ENCODE measurements around the gene MAML3. TPM values are rescaled to one million over a fixed set of nuclear protein-coding genes. Genes with fewer than 3 reads are reported as not detected.
A peak's percentile ranks its signal among the peaks of the same experiment; 100 is the strongest.

Gene MAML3
- total RNA-seq, 2 donors from 2014 or later: 11.8 to 14.6 TPM

DNA sequence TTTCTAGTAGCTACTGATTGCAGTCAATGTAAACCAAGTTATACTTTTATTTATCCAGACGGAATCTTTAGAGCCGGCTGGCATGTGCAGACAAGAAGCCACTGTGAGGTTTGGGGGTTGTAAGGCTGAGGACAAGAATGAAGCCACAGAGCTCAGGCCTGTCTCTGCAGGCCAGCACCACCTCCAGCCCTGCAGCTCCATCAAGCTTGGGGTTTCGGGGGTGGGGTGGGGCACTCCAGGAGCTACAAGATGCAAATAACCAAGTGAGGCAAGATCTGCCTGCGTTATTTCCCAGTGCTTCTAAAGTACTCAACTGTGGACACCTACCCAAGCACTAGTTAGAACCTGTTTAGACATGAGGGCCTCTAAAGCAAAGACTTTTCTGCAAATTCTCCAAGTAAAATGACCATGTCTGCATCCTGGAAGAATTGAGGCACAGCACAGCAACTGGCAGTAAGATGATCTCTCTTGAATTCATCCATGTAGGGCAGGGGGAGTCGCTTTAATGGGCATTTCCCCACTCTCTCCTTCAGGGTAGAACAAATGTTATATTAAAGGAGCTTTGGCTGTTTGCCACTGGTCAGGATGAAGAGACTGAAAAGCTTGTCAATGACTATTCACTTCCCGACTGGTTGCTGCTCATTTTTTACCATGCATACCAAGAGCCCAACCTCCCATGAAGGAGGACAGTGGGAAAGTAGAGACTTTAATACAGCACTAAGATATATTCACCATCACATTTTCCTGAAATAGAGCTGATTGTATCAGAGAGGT lies 265.8 kb downstream of the MAML3 start:
- ATAC-seq (no peak), DNase-seq (no peak)
- intact Hi-C loops (cut with DNase I, micrococcal nuclease): no loop called here

DNA sequence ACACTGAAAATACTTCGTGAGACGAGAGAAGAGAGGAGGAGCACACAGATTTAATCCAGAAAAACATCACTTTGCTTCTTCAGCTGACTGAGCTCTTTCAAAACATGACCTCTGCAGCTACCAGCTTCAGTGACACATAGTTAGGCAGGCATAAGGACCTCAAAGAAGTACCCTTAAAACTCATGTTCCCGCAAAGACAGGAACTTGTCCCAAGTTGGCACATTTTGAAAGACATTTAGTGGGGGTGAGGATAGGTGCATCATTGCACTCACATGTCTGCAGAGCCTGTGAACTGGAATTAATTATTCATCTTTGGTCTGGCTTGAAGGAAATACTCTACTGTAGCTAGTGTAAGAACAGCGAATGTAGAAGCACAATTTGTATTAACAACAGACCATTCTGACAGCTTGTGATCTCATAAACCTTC lies 266.6 kb downstream of the MAML3 start:
- intact Hi-C loops (cut with DNase I, micrococcal nuclease): no loop called here
- peak; percentile 29 for ATAC-seq
- DNase-seq: no peak

DNA sequence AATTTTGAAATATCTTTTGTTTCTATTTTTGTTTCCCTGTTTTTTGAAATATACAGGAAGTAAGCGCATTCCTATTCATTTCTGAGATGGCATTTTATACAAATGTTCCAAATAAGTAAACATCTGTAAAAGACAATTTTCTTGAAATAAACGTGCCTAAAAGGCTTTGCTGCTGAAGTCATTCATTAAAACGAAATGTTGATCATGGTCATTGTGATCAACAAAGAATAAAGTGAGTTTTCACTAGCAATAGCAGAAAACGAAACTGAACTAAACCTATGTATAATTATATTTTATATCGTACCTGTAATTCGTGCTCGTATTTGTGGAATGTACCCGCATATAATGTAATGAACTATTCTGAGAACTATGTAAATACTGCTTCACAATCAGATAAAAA lies 267.2 kb downstream of the MAML3 start:
- ATAC-seq: no peak
- no peak for DNase-seq
- intact Hi-C loops (cut with DNase I, micrococcal nuclease): no loop called here

DNA sequence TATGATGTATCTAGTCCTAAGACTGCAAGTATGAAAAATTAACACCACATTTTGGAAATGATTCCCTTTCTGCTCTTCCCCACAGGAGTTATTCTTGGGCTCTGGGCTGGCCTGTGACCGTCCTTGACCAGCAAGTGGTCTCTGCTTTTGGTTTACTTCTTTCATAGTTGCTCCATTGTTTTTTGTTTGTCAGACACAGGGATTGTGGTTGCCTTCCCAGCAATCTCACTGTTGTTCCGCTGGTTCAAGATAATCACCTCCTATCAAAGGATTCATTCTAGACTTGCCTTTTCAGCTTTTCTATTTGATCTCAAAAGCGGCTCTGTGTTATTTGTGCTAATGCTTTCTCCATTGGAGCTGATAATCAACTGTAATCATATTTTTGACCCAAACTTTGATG lies 269.5 kb downstream of the MAML3 start:
- ATAC-seq (no peak), DNase-seq (no peak)
- intact Hi-C loops (cut with DNase I, micrococcal nuclease): no loop called here

DNA sequence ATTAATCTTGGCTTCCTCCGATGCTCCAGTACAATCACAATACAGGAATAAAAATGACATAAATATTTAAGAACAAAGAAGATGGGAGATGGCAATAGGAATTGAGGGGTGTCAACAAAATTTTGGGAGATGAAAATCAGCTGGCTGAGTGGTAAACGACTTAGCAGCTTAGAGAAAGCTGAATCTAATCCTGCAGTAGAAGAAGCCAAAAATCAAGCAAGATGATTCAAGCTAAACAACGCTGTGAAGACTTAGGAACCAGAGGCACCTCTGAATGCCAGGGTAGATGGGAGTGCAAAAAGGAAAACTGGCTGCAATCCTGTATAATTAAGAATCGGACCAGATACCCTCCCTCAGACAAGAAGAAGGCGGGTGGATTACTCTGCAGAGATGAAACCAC lies 273.1 kb downstream of the MAML3 start:
- ATAC-seq: no peak
- intact Hi-C loops (cut with DNase I, micrococcal nuclease): no loop called here
- no peak for DNase-seq

DNA sequence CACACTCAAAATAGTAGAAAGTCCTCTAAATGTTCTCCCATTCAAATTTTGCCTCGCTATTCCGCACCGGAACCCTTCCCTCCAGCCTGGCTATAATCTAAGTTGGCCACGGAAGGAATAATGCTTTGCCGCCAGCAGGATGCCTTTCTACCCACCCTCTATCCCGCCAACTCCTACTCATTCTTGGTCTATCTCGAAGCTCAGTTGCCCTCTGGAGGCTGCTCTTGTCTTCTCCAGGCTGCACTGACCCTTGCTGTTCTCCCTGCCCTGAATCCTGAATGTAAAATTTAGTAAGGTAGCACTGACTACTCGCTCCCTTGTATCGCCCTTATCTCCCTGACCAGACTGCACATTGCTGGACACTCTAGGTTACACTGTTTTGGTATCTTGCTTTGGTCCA lies 275.9 kb downstream of the MAML3 start:
- intact Hi-C loops (cut with DNase I, micrococcal nuclease): no loop called here
- DNase-seq: no peak
- ATAC-seq: no peak

DNA sequence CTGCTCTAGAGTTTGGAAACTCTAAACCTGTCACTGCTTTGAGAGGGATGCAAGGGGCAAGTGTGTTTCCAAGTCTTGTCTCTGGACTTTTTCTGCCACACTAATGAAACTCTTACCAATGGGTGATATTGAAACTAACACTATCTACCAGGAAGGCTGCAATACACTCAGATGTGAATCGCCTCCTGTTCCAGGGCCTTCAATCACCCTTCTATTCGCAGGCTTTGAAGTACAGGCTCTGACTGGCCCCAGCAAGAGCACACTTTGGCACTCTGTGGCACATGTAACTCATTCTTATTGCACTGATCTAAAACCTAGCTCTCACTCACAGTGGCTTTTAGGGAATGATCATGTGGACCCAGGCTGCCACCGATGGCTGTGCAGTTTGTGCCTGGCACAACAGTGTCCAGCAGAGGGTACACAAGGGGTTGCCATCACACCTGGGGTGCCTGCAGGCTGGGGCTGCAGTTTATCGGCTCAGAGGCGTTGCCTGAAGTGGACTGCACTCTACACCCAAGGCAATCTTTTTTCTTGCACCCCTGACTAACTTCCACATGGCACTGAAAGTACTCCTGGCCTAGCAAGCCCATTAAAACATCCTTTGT lies 277.5 kb downstream of the MAML3 start:
- DNase-seq: no peak
- intact Hi-C loops (cut with DNase I, micrococcal nuclease): no loop called here
- ATAC-seq: peak; percentile 59

DNA sequence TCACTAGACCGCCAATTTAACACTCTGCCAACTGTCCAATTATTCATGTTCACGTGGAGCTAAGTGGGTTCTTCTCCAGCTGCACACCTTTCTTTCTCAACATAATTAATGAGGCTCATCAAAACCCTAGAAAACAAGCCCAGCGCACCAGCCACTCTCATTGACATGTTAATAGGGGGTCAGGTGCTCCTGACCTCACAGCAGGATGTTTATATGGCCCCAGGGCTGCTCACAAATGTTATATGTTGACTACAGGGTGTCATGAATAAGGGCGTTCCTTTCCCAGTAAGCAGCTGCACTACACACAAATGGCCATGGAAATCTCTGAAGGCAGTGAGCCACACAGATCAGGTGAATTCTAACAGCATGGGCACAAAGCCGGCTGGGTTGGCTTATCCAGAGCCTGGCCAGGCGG lies 278.6 kb downstream of the MAML3 start:
- intact Hi-C loops (cut with DNase I, micrococcal nuclease): no loop called here
- no peak for ATAC-seq
- DNase-seq: no peak

DNA sequence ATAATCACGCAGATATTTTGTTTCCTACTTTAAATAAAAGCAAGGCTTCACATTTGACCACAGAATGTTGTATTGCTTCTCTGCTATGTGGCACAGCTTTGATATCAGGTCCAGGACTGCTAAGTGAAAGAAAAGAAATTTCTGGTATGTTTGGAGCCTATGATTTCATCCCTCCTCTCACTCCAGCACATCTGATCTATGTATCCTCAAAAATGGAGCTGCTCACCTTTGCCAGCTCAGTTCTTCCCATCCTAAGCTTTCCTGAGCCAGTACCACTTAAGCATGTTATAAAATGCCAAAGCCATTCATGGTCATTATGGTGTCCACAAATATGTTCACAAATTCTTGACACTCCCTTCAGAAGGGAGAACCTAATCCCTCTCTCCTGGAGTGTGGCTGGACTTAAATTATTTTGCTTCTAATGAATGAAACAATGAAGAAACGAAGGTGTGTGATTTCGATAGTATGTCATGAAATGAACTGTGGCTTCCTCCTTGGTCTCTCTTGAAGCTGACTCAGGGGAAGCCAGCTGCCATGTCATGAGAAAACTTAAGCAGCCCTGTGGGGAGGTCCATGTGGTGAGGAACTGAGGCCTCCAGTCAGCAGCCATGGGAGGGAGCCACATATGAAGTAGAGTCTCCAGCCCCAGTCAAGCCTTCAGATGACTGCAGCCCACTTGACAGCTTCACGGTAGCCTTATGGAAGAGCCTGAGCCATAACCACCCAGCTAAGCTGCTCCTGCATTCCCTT lies 280.7 kb downstream of the MAML3 start:
- ATAC-seq (no peak), DNase-seq (no peak)
- intact Hi-C loops (cut with DNase I, micrococcal nuclease): no loop called here

DNA sequence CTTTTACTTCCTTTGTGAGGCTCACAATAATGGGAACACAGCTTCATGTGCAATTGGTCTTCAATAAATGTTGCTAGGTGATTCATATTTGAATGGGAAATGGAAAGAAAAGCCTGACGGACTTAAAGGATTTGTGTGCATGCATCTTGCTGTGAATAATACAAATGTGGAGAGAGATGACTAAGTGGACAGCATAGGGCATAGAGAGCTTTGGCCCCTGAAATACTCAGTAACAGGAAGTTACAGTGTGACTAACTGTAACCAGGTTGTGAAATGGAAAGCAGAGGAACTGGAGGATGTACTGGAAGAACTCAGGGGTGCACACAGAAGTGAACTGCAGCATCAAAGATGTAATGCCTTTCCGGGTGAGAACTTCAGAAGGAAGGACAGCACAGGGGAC lies 281.7 kb downstream of the MAML3 start:
- intact Hi-C loops (cut with DNase I, micrococcal nuclease): no loop called here

DNA sequence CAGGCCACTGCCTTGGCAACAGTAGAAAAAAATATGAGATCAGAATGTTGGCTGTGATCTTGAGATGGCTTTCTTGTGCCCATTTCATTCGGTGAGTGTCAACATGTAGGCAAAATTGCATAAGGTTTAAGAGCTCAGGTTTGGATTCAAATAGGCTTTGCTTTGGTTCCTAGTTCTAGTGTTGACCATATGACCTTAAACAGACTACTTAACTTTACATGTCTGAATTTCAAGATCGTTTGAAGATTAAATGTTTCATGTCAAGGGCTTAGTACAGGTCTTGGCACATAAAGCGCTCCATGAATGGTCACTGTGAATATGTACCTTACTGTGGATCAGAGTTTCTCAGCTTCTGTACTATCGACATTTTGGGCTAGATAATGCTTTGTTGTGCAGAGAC lies 284.2 kb downstream of the MAML3 start:
- ATAC-seq: no peak
- intact Hi-C loops (cut with DNase I, micrococcal nuclease): no loop called here

More for the DNA sequence above, 281.7 kb downstream of the MAML3 start:
- DNase-seq (no peak), ATAC-seq (no peak)

DNA sequence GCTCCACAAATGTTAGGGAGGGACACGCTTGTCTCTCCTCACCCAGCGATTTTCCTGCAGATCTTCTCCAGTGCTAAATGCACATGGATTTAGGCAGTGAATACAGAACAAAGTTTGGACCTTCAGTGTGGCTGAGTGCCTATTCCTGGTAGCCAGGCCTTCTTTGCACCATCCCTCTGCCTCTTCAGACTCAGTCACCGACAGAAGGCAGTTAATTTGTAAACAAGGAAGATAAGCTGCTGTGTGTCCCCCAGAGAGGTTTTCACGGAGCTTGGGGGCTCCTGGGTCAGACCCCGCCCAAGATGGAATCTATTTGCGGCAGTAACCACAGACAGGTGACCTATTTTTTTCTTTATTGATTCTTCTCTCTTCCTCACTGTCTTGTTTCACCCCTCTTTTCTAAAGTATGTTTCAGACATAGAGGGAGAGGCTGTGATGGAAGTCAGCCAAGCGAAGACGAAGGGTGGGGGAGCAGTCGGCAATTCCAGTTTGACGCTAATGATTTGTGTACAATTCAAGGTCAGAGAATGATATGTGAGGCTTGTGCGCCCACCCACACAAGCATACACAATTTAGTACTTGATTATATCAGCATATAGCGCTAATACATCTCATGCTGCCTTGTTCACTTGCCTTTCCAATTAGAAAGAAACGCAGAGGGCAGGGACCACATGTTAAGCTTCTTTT lies 287.6 kb downstream of the MAML3 start:
- ATAC-seq (peak; percentile 69), DNase-seq (peak in 1 of 2 donors; percentile 29)
- intact Hi-C loops (cut with DNase I, micrococcal nuclease): no loop called here

More for the DNA sequence above, 284.2 kb downstream of the MAML3 start:
- DNase-seq: no peak

DNA sequence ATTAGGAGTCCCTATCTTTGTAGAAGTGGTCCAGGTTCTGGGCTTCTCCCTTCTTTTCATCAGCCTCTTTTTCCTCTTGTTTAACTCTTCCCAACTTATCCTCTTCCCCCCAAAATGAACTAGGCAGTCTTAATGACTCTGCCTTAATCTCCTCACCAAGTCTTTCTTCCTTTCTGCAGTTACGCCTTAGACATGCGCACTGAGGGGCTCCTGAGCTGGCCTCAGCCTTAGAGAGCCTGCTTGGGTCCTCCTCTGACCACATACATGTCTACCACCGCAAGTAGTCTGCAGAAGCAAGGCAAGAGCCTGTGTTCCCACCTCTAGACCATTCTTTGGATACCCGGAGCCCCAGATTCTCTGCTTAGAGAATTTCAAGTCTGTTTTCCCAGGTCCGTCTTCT lies 288.4 kb downstream of the MAML3 start:
- ATAC-seq (no peak), DNase-seq (no peak)
- intact Hi-C loops (cut with DNase I, micrococcal nuclease): no loop called here

DNA sequence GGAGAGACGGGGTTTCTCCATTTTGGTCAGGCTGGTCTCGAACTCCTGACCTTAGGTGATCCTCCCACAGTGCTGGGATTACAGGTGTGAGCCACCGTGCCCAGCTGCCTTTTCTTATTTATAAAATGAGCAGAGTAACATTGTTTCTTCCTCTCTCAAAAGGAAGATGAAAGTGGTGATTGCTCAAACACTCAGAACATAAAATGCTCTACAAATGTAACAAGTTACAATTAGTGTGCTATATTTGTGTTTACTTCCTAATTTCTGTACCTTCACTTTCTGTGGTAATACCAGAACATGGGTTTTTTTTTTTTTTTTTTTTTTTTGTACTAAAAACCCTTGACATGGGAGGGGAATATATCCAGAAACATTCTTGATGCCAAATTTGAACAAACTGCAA lies 290.5 kb downstream of the MAML3 start:
- no peak for ATAC-seq
- intact Hi-C loops (cut with DNase I, micrococcal nuclease): no loop called here
- DNase-seq: no peak

DNA sequence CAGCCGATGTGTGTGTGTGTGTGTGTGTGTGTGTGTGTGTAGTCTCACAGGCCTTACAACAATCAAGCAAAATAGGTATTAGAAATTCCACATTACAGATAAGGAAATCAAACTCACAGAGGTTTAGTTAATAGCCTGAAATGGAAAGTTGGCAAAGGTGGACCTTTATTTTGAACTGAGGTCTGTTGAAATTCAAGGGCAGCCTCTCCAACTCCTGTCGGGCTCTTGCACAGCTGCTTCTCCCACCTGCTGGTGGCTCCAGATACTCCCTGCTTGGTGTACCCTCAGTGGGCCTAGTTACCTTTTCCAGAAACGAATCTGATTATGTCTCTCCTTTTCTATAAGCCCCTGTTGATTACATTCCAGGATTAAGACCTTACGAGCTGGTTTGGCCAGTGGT lies 292.5 kb downstream of the MAML3 start:
- intact Hi-C loops (cut with DNase I, micrococcal nuclease): no loop called here
- DNase-seq (no peak), ATAC-seq (no peak)

DNA sequence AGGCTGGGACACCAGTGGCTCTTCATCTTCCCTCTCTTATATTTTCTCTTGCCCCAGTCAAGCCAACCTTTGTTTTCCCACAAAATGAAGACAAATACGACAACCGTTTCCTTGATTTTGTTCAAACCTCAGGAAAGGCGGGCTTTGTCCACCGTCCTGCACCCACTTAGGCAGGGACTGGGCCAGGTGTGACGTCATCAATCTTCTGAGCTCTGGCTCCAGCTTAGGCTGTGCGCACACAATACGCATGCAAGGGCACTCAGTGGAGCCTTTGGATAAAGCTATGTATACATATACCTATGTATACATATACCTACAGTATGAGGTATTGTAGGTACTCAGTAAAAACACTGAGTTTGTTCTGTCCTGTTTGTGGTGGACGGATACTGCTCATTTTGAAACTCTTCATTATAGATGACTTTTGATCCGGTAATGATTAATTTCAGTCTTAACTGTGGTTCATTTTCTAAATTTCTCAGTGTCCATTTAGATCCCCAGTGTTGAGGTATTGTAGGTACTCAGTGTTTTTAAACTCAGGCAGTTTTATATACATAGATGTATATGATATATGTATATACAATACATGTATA lies 293.5 kb downstream of the MAML3 start:
- no peak for ATAC-seq
- intact Hi-C loops (cut with DNase I, micrococcal nuclease): no loop called here
- DNase-seq: no peak

DNA sequence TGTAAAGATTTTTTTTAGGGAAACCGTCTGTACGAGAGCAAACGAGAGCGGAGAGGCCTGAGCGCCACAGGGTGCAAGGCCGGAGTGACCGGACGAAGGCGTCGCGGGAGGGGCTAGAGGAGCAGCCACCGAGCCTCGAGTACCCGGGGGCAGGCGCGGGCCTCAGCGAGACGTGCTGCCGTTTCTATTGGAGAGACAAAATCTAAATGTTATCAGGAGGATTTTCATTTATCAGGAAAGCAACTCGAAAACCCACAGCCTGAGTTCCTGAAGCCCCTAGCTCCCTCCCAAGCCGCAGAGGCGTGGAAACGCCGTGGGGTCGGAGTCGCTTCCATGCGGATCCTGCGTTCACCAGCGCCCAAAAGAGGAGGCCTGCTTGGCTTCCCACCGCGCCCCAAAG lies 294.1 kb downstream of the MAML3 start:
- no peak for DNase-seq

DNA sequence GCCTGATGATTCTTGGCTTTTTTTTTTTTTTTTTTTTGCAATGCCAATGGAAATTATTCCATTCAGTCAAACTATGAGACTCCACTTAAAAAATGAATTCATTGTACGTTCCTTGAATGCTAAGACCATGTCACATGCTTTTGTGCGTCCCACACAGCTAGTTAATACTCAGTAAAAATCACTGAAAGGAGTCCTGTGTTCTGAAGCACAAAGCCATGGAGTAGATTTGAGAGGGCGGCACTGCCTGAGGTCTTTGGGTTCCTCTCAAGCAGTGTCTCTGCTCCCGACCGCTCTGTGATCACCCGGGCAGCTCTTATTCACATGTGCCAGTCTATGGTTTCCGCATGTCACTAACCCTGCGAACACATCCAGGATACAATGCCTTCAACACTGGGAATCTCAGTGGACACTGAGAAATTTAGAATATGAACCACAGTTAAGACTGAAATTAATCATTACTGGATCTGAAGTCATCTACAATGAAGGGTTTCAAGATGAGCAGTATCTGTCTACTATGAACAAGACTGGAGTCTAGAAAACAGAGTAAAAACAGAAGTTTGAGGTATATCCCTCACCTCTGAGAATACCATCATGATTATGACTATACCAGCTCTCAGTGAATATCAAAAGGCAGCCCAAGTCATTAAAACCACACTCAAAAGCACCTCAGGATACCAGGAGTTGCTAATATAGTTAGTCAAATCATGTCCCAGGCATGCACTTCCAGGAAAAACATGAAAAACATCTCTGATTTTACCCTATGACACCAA lies 295.4 kb downstream of the MAML3 start:
- ATAC-seq (no peak), DNase-seq (no peak)
- intact Hi-C loops (cut with DNase I, micrococcal nuclease): no loop called here

More for the DNA sequence above, 294.1 kb downstream of the MAML3 start:
- no peak for ATAC-seq
- intact Hi-C loops (cut with DNase I, micrococcal nuclease): no loop called here
